Astrocyte (in vitro differentiated cells and primary cell): ENCODE measurements around the gene L1CAM.

Experiments
- EZH2 ChIP-seq: IDR thresholded peaks from 2 replicates; pipeline ENCODE4 v1.6.1; 2012; ENCODE audit warnings: mild to moderate bottlenecking, low read length, inconsistent platforms; ENCODE audit not compliant: insufficient read depth
- TF ChIP-seq, protein P1 (sequence below): IDR thresholded peaks from 2 replicates; pipeline ENCODE4 v1.5.1; 2011; ENCODE audit warnings: low read depth, mild to moderate bottlenecking, inconsistent platforms, low read length, moderate library complexity; ENCODE audit not compliant: insufficient read depth

DNA sequence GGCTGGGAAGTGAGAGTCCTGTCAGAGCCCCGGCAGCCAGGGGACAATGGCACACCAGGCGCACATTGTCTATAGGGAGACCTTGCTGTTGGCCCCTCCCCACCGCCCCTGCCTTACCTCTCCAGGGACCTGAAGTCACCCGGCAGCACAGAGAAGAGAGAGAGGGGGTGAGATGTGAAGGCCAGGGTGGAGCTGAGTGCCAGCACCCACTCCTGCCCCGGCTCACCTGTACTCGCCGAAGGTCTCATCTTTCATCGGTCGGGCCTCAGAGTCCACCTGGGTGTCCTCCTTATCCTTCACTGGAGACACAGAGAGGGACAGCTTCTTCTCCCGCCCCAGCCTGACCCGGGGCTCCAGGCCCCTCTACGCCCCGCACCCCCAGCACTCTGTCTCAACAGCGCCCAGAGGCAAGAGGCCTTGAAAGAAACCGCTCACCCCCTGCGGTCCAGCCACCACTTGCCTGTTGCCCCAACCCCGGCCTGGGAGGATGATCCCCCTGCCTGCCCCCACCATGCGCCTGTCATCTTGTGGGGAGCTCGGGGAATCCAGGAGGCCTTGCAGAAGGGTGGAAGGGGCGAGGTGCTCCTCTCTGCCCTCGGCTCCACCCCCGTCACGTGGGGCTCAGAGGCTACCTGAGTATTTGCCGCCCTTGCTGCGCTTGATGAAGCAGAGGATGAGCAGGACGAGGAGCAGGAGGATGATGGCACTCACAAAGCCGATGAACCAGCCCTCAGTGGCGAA, 22.6 kb downstream of the L1CAM start:
- TF ChIP-seq, protein P1, sequence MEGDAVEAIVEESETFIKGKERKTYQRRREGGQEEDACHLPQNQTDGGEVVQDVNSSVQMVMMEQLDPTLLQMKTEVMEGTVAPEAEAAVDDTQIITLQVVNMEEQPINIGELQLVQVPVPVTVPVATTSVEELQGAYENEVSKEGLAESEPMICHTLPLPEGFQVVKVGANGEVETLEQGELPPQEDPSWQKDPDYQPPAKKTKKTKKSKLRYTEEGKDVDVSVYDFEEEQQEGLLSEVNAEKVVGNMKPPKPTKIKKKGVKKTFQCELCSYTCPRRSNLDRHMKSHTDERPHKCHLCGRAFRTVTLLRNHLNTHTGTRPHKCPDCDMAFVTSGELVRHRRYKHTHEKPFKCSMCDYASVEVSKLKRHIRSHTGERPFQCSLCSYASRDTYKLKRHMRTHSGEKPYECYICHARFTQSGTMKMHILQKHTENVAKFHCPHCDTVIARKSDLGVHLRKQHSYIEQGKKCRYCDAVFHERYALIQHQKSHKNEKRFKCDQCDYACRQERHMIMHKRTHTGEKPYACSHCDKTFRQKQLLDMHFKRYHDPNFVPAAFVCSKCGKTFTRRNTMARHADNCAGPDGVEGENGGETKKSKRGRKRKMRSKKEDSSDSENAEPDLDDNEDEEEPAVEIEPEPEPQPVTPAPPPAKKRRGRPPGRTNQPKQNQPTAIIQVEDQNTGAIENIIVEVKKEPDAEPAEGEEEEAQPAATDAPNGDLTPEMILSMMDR = no peak
- no peak for TF ChIP-seq EZH2
